ENCODE measurements around the gene FDPS. TPM values are rescaled to one million over a fixed set of nuclear protein-coding genes. Genes with fewer than 3 reads are reported as not detected.

Gene FDPS
- 160 and 262 TPM in 2 replicates for total RNA-seq

GRCh38 chr1:155308493-155309422, at the start of gene FDPS:
TSS of gene FDPS (plus strand) at chr1:155308866. CDS start at chr1:155309790, 924 bp downstream.

GRCh38 chr1:155261852-155262673, 46.6 kb upstream of the FDPS start, which contains the start of gene SCAMP3:
TSS of gene SCAMP3 (minus strand) at chr1:155262360. CDS start at chr1:155262151, 209 bp downstream.

GRCh38 chr1:155273343-155274245, 35.1 kb upstream of the FDPS start, which contains the start of gene CLK2:
TSS of gene CLK2 (minus strand) at chr1:155273504. CDS start at chr1:155270977, 2,527 bp downstream.

GRCh38 chr1:155277070-155277901, 31.4 kb upstream of the FDPS start, which contains the start of gene HCN3:
TSS of gene HCN3 (plus strand) at chr1:155277463. CDS start at chr1:155277591, 128 bp downstream.

GRCh38 chr1:155301342-155301841, 7.3 kb upstream of the FDPS start, which contains the start of gene PKLR:
TSS of gene PKLR (minus strand) at chr1:155301438. CDS start at chr1:155301395, 43 bp downstream.

GRCh38 chr1:155320661-155321617, 12.3 kb downstream of the FDPS start, which contains the start of gene RUSC1:
TSS of gene RUSC1 (plus strand) at chr1:155320894. CDS start at chr1:155321774, 880 bp downstream.

Other genes with a start within 250 kb of the FDPS start
- 5.8 and 8.5 TPM in 2 replicates for gene EFNA4, start 245.1 kb upstream of the FDPS start, total RNA-seq
- 0.90 and 2.8 TPM in 2 replicates for gene EFNA3, start 230.0 kb upstream of the FDPS start, total RNA-seq
- gene EFNA1, start 181.0 kb upstream of the FDPS start, total RNA-seq = 5.8 and 12.2 TPM in 2 replicates
- gene SLC50A1, start 173.0 kb upstream of the FDPS start, total RNA-seq = 36.6 and 43.5 TPM in 2 replicates
- gene DPM3, start 168.3 kb upstream of the FDPS start, total RNA-seq = 26.9 and 50.1 TPM in 2 replicates
- gene KRTCAP2, start 135.6 kb upstream of the FDPS start, total RNA-seq = 139 and 169 TPM in 2 replicates
- gene TRIM46, start 135.0 kb upstream of the FDPS start, total RNA-seq = 0.97 and 1.1 TPM in 2 replicates
- 11.9 and 14.7 TPM in 2 replicates for gene THBS3, start 101.0 kb upstream of the FDPS start, total RNA-seq
- 46.0 and 73.2 TPM in 2 replicates for gene MTX1, start 100.2 kb upstream of the FDPS start, total RNA-seq
- 6.6 and 7.6 TPM in 2 replicates for gene ENTREP3, start 53.4 kb upstream of the FDPS start, total RNA-seq
- 67.5 and 116 TPM in 2 replicates for gene SCAMP3, start 46.5 kb upstream of the FDPS start, total RNA-seq
- 22.2 and 25.6 TPM in 2 replicates for gene CLK2, start 35.4 kb upstream of the FDPS start, total RNA-seq
- gene HCN3, start 31.4 kb upstream of the FDPS start, total RNA-seq = under 0.01 and 0.90 TPM in 2 replicates
- not detected in 2 replicates for gene PKLR, start 7.4 kb upstream of the FDPS start, total RNA-seq
- gene RUSC1, start 12.0 kb downstream of the FDPS start, total RNA-seq = 22.4 and 38.1 TPM in 2 replicates